Ectodermal cell (in vitro differentiated cells): ENCODE measurements around the gene HLF.

Experiments used
- H3K27ac ChIP-seq: 2 replicates; pipeline ENCODE4 v1.7.0; 2013; ENCODE audit warnings: mild to moderate bottlenecking, low read depth, low read length; ENCODE audit not compliant: insufficient read depth, poor library complexity, severe bottlenecking
- H3K27me3 ChIP-seq: 2 replicates; pipeline ENCODE4 v1.7.0; 2013; ENCODE audit warnings: mild to moderate bottlenecking, low read length; ENCODE audit not compliant: insufficient read depth, control insufficient read depth, poor library complexity, severe bottlenecking
- H3K36me3 ChIP-seq: one replicate; pipeline ENCODE4 v1.7.0; 2013; ENCODE audit warnings: low read length; ENCODE audit not compliant: control insufficient read depth, insufficient read depth
- H3K4me1 ChIP-seq: one replicate; pipeline ENCODE4 v1.7.0; 2013; ENCODE audit warnings: low read length; ENCODE audit not compliant: control insufficient read depth, insufficient read depth
- H3K4me3 ChIP-seq: 2 replicates; pipeline ENCODE4 v1.7.0; 2013; ENCODE audit warnings: low read depth, low read length, control low read depth; ENCODE audit not compliant: insufficient read depth
- H3K9me3 ChIP-seq: 2 replicates; pipeline ENCODE4 v1.7.0; 2013; ENCODE audit warnings: mild to moderate bottlenecking, low read length, moderate library complexity; ENCODE audit not compliant: control insufficient read depth
- WGBS, 2 experiments: methylation state at CpG; one replicate each; pipeline ENCODE4 v1.1.7; 2013; ENCODE audit warnings: missing lambda C conversion rate in 2 of 2; 5-methylcytosine and 5-hydroxymethylcytosine counted together

HLF gene

GRCh38 chr17:55319933-55320593 lies 55.3 kb downstream of the HLF start:
- H3K36me3 ChIP-seq, result no peaks in the 10 kb centered on the region
- no peak overlapping the region for H3K4me3 ChIP-seq
- H3K27me3 ChIP-seq, result no peaks in the 10 kb centered on the region
- 88 to 92% methylated on average over 5 of the region's 5 CpGs for WGBS, 2 experiments
- no peaks in the 10 kb centered on the region for H3K9me3 ChIP-seq
- no peaks in the 10 kb centered on the region for H3K4me1 ChIP-seq
- H3K27ac ChIP-seq, result no peak overlapping the region

GRCh38 chr17:55320594-55321426 lies 56.0 kb downstream of the HLF start:
- Histone ChIP-seq H3K27me3 (no peaks in the 10 kb centered on the region), H3K27ac (no peak overlapping the region), H3K36me3 (no peaks in the 10 kb centered on the region), H3K9me3 (no peaks in the 10 kb centered on the region), H3K4me3 (no peak overlapping the region), H3K4me1 (no peaks in the 10 kb centered on the region)
- whole genome bisulfite sequencing, 2 experiments, result 93 to 94% methylated on average over 21 to 23 of the region's 23 CpGs

- WGBS, 2 experiments, result 78 to 94% methylated on average over 1 to 6 of the region's 6 CpGs
- H3K27me3 ChIP-seq, result no peaks in the 10 kb centered on the region
- H3K36me3 ChIP-seq, result no peaks in the 10 kb centered on the region
- no peak overlapping the region for H3K4me3 ChIP-seq
- no peaks in the 10 kb centered on the region for H3K4me1 ChIP-seq
- no peak overlapping the region for H3K27ac ChIP-seq
- no peaks in the 10 kb centered on the region for H3K9me3 ChIP-seq
Observed at GRCh38 chr17:55321427-55322060, 56.8 kb downstream of the HLF start.

- no peaks in the 10 kb centered on the region for H3K27me3 ChIP-seq
- no peak overlapping the region for H3K27ac ChIP-seq
- 94 to 97% methylated on average over 11 of the region's 11 CpGs for WGBS, 2 experiments
- H3K9me3 ChIP-seq, result no peaks in the 10 kb centered on the region
- H3K4me3 ChIP-seq, result no peak overlapping the region
- no peaks in the 10 kb centered on the region for H3K36me3 ChIP-seq
- no peaks in the 10 kb centered on the region for H3K4me1 ChIP-seq
Observed at GRCh38 chr17:55322453-55322985, 57.8 kb downstream of the HLF start.

- WGBS, 2 experiments, result 96% methylated on average over 7 of the region's 7 CpGs
- H3K4me1 ChIP-seq, result no peaks in the 10 kb centered on the region
- H3K4me3 ChIP-seq, result no peak overlapping the region
- H3K27me3 ChIP-seq, result no peaks in the 10 kb centered on the region
- H3K9me3 ChIP-seq, result no peaks in the 10 kb centered on the region
- no peaks in the 10 kb centered on the region for H3K36me3 ChIP-seq
- no peak overlapping the region for H3K27ac ChIP-seq
Observed at GRCh38 chr17:55323518-55324295, 58.9 kb downstream of the HLF start.

- Histone ChIP-seq H3K27me3 (no peaks in the 10 kb centered on the region), H3K9me3 (no peaks in the 10 kb centered on the region), H3K27ac (no peak overlapping the region), H3K4me1 (no peaks in the 10 kb centered on the region), H3K4me3 (no peak overlapping the region), H3K36me3 (no peaks in the 10 kb centered on the region)
- WGBS, 2 experiments, result 91 to 92% methylated on average over 7 of the region's 9 CpGs
Observed at GRCh38 chr17:55324296-55324978, 59.7 kb downstream of the HLF start.

- H3K9me3 ChIP-seq, result no peaks in the 10 kb centered on the region
- no peaks in the 10 kb centered on the region for H3K4me1 ChIP-seq
- H3K27me3 ChIP-seq, result no peaks in the 10 kb centered on the region
- H3K36me3 ChIP-seq, result no peaks in the 10 kb centered on the region
- 92 to 100% methylated on average over 2 of the region's 2 CpGs for WGBS, 2 experiments
- no peak overlapping the region for H3K27ac ChIP-seq
- no peak overlapping the region for H3K4me3 ChIP-seq
Observed at GRCh38 chr17:55325406-55325805, 60.6 kb downstream of the HLF start.

- Histone ChIP-seq H3K27ac (no peak overlapping the region), H3K9me3 (no peaks in the 10 kb centered on the region), H3K4me1 (no peaks in the 10 kb centered on the region), H3K27me3 (no peaks in the 10 kb centered on the region), H3K4me3 (no peak overlapping the region), H3K36me3 (no peaks in the 10 kb centered on the region)
- WGBS, 2 experiments, result 92 to 97% methylated on average over 7 of the region's 7 CpGs
Observed at GRCh38 chr17:55326030-55326429, 61.3 kb downstream of the HLF start.

GRCh38 chr17:55327225-55328088 lies 62.7 kb downstream of the HLF start:
- WGBS, 2 experiments, result 93 to 95% methylated on average over 3 of the region's 4 CpGs
- Histone ChIP-seq H3K27ac (no peak overlapping the region), H3K36me3 (no peaks in the 10 kb centered on the region), H3K4me3 (no peak overlapping the region), H3K27me3 (no peaks in the 10 kb centered on the region), H3K4me1 (no peaks in the 10 kb centered on the region), H3K9me3 (no peaks in the 10 kb centered on the region)
